GM23338 (cell line): Measurements from ENCODE around the gene SLC28A2.

Source experiments
- CREB1 ChIP-seq: fragments of 250-450 bp; sonication (Bioruptor Pico); IDR thresholded peaks from 2 replicates; pipeline ENCODE4 v1.5.0; 2020; ENCODE audit warnings: low read depth, mild to moderate bottlenecking, moderate library complexity
- EZH2 ChIP-seq: fragments of 200-600 bp; sonication (generic); IDR thresholded peaks from one replicate; pipeline ENCODE4 v1.8.0; 2017; ENCODE audit warnings: antibody characterized with exemption, mild to moderate bottlenecking, low read depth; ENCODE audit not compliant: unreplicated experiment
- EZH2phosphoT487 ChIP-seq: fragments of 200-600 bp; sonication (generic); IDR thresholded peaks from one replicate; pipeline ENCODE4 v1.8.1; 2018; ENCODE audit warnings: antibody characterized with exemption; ENCODE audit not compliant: unreplicated experiment
- JUNB ChIP-seq: IDR thresholded peaks from one replicate; pipeline ENCODE4 v1.6.1; 2016; ENCODE audit warnings: antibody characterized with exemption; ENCODE audit not compliant: unreplicated experiment
- POLR2AphosphoS5 ChIP-seq: IDR thresholded peaks from 2 replicates; pipeline ENCODE4 v1.6.1; 2016; ENCODE audit warnings: antibody characterized with exemption, low read depth
- STAT1 ChIP-seq: IDR thresholded peaks from one replicate; pipeline ENCODE4 v1.6.1; 2016; ENCODE audit warnings: antibody characterized with exemption; ENCODE audit not compliant: unreplicated experiment
- TF ChIP-seq, protein P1 (sequence below), 2 experiments: fragments of 200-600 bp in 1 of 2; sonication (generic) in 1 of 2; conservative IDR thresholded peaks; 2 replicates each; pipeline versions ENCODE4 v1.5.1 to v1.6.1; 2016 to 2017; ENCODE audit warnings: antibody characterized with exemption in 2 of 2, low read depth in 2 of 2, mild to moderate bottlenecking in 2 of 2, moderate library complexity in 1 of 2
- TF ChIP-seq, protein P2 (sequence below): IDR thresholded peaks from one replicate; pipeline ENCODE4 v1.6.1; 2018; ENCODE audit warnings: antibody characterized with exemption; ENCODE audit not compliant: unreplicated experiment

DNA sequence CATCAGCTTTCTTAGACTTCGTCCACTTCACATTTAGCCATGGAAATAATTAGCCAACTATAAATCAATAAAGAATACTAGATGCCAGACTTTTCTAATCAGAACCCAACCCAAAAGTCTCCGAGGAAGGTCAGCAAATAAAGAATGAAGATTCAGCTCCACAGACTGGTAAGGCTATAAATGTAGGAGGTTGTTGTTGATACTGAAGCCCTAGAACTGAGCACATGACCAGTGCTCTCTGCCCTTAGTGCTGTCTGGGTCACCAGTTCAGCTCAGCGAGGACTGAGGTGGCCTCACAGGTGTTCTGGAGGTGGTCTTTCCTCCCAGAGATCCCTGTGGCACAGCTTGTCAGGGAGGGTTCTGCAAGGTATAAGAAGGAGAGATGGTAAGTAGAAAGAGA, 20.9 kb upstream of the SLC28A2 start:
- TF ChIP-seq, protein P1, sequence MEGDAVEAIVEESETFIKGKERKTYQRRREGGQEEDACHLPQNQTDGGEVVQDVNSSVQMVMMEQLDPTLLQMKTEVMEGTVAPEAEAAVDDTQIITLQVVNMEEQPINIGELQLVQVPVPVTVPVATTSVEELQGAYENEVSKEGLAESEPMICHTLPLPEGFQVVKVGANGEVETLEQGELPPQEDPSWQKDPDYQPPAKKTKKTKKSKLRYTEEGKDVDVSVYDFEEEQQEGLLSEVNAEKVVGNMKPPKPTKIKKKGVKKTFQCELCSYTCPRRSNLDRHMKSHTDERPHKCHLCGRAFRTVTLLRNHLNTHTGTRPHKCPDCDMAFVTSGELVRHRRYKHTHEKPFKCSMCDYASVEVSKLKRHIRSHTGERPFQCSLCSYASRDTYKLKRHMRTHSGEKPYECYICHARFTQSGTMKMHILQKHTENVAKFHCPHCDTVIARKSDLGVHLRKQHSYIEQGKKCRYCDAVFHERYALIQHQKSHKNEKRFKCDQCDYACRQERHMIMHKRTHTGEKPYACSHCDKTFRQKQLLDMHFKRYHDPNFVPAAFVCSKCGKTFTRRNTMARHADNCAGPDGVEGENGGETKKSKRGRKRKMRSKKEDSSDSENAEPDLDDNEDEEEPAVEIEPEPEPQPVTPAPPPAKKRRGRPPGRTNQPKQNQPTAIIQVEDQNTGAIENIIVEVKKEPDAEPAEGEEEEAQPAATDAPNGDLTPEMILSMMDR (conservative IDR thresholded peaks at IDR 0.05; ENCODE audit: low read depth in 2 of 2), result no peak
- TF ChIP-seq, protein P2, sequence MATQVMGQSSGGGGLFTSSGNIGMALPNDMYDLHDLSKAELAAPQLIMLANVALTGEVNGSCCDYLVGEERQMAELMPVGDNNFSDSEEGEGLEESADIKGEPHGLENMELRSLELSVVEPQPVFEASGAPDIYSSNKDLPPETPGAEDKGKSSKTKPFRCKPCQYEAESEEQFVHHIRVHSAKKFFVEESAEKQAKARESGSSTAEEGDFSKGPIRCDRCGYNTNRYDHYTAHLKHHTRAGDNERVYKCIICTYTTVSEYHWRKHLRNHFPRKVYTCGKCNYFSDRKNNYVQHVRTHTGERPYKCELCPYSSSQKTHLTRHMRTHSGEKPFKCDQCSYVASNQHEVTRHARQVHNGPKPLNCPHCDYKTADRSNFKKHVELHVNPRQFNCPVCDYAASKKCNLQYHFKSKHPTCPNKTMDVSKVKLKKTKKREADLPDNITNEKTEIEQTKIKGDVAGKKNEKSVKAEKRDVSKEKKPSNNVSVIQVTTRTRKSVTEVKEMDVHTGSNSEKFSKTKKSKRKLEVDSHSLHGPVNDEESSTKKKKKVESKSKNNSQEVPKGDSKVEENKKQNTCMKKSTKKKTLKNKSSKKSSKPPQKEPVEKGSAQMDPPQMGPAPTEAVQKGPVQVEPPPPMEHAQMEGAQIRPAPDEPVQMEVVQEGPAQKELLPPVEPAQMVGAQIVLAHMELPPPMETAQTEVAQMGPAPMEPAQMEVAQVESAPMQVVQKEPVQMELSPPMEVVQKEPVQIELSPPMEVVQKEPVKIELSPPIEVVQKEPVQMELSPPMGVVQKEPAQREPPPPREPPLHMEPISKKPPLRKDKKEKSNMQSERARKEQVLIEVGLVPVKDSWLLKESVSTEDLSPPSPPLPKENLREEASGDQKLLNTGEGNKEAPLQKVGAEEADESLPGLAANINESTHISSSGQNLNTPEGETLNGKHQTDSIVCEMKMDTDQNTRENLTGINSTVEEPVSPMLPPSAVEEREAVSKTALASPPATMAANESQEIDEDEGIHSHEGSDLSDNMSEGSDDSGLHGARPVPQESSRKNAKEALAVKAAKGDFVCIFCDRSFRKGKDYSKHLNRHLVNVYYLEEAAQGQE, result no peak
- TF ChIP-seq EZH2 (no peak), POLR2AphosphoS5 (no peak), CREB1 (CRISPR knock-in tag) (no peak), STAT1 (no peak), EZH2phosphoT487 (no peak), JUNB (no peak)
